IPS-NIHi11 (cell line): Measurements from ENCODE around the gene MBOAT7.

Experiments
- DNase-seq: peaks from one replicate; pipeline ENCODE4 v3.0.0; 2012; ENCODE audit warnings: mixed read lengths, low spot score

MBOAT7 gene

GRCh38 chr19:54162241-54162805, 27.1 kb downstream of the MBOAT7 start:
- DNase-seq, result peak; percentile 65

- no peak for DNase-seq
These were observed 28.5 kb downstream of the MBOAT7 start for GRCh38 chr19:54160854-54161253.

GRCh38 chr19:54160182-54160811, 29.1 kb downstream of the MBOAT7 start:
- DNase-seq, result no peak

- DNase-seq, result peak; percentile 91
These were observed 29.8 kb downstream of the MBOAT7 start, which contains the start of gene LENG1 for GRCh38 chr19:54159352-54160181. LENG1 (minus strand) TSS chr19:54159721; CDS start chr19:54159695, 26 bp downstream.

- no peak for DNase-seq
These were observed 30.5 kb downstream of the MBOAT7 start for GRCh38 chr19:54158812-54159351.

- DNase-seq, result no peak
These were observed 32.4 kb downstream of the MBOAT7 start for GRCh38 chr19:54156953-54157352.

- DNase-seq, result no peak
These were observed 32.9 kb downstream of the MBOAT7 start for GRCh38 chr19:54156490-54156889.

- no peak for DNase-seq
These were observed 33.7 kb downstream of the MBOAT7 start for GRCh38 chr19:54155694-54156093.

- DNase-seq, result no peak
These were observed 34.6 kb downstream of the MBOAT7 start for GRCh38 chr19:54154603-54155345.

- no peak for DNase-seq
These were observed 35.6 kb downstream of the MBOAT7 start for GRCh38 chr19:54153731-54154326.

GRCh38 chr19:54152878-54153524, 36.4 kb downstream of the MBOAT7 start:
- DNase-seq, result no peak

- no peak for DNase-seq
These were observed 37.1 kb downstream of the MBOAT7 start for GRCh38 chr19:54152267-54152666.

GRCh38 chr19:54151362-54152035, 37.9 kb downstream of the MBOAT7 start:
- DNase-seq, result no peak

- no peak for DNase-seq
These were observed 40.2 kb downstream of the MBOAT7 start for GRCh38 chr19:54149021-54149812.

GRCh38 chr19:54148158-54148557, 41.2 kb downstream of the MBOAT7 start:
- DNase-seq, result no peak

- DNase-seq, result no peak
These were observed 41.7 kb downstream of the MBOAT7 start for GRCh38 chr19:54147676-54148075.

- DNase-seq, result no peak
These were observed 43.7 kb downstream of the MBOAT7 start for GRCh38 chr19:54145541-54146158.

- no peak for DNase-seq
These were observed 47.1 kb downstream of the MBOAT7 start for GRCh38 chr19:54142166-54142780.

- DNase-seq, result no peak
These were observed 48.0 kb downstream of the MBOAT7 start for GRCh38 chr19:54141356-54141755.
